Fibroblast of the aortic adventitia (primary cell): ENCODE results near the gene CYP27C1. TPM values are rescaled to one million over a fixed set of nuclear protein-coding genes. Genes with fewer than 3 reads are reported as not detected.
A peak's percentile ranks its signal among the peaks of the same experiment; 100 is the strongest.
"Not testable (repeated sequence)": the region's sequence is repeated elsewhere in the genome, so short reads cannot be mapped to it uniquely, and the experiment has no call there.

Experiments used
- DNase-seq: peaks from one replicate; pipeline ENCODE4 v3.0.0-alpha.2; 2010; ENCODE audit warnings: low read depth
- H3K4me3 ChIP-seq: 2 replicates; pipeline ENCODE4 v1.5.1; 2011; ENCODE audit warnings: low read depth, mild to moderate bottlenecking, control low read depth, low read length, moderate library complexity
- total RNA-seq: library from RNA; depleted of rRNA; stranded (reverse); fragments of >200 nt; gene quantifications from 2 replicates; pipeline ENCODE4 v1.2.3, GENCODE V29; 2012; ENCODE audit warnings: low replicate concordance
- TF ChIP-seq, protein P1 (sequence below): IDR thresholded peaks from 2 replicates; pipeline ENCODE4 v1.5.1; 2011; ENCODE audit warnings: mild to moderate bottlenecking, low read length, control low read depth, inconsistent platforms; ENCODE audit not compliant: insufficient read depth

CYP27C1 gene
- total RNA-seq, 1 donor = 0.72 TPM

DNA sequence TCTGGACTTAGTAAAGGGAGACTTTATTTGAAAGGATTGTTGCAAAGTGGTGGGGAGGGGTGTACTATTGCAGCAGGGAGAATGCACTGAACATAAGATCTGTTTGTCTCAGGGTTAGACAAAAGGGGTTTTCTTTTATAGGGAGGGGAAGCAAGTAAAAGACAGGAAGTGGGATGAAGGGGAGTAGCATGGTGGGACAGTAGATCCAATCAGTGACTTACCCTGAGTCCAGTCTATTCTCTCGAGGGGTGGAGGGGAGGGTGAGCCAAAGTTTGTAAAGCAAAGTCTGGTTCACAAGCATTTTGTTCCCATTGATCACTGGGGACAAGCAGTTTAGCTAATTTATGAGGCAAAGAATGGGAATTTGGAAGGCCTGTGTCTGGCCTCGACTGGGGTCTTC, 35.0 kb upstream of the CYP27C1 start:
- no peak for DNase-seq
- H3K4me3 ChIP-seq = no peak overlapping the region
- TF ChIP-seq, protein P1, sequence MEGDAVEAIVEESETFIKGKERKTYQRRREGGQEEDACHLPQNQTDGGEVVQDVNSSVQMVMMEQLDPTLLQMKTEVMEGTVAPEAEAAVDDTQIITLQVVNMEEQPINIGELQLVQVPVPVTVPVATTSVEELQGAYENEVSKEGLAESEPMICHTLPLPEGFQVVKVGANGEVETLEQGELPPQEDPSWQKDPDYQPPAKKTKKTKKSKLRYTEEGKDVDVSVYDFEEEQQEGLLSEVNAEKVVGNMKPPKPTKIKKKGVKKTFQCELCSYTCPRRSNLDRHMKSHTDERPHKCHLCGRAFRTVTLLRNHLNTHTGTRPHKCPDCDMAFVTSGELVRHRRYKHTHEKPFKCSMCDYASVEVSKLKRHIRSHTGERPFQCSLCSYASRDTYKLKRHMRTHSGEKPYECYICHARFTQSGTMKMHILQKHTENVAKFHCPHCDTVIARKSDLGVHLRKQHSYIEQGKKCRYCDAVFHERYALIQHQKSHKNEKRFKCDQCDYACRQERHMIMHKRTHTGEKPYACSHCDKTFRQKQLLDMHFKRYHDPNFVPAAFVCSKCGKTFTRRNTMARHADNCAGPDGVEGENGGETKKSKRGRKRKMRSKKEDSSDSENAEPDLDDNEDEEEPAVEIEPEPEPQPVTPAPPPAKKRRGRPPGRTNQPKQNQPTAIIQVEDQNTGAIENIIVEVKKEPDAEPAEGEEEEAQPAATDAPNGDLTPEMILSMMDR = no peak

DNA sequence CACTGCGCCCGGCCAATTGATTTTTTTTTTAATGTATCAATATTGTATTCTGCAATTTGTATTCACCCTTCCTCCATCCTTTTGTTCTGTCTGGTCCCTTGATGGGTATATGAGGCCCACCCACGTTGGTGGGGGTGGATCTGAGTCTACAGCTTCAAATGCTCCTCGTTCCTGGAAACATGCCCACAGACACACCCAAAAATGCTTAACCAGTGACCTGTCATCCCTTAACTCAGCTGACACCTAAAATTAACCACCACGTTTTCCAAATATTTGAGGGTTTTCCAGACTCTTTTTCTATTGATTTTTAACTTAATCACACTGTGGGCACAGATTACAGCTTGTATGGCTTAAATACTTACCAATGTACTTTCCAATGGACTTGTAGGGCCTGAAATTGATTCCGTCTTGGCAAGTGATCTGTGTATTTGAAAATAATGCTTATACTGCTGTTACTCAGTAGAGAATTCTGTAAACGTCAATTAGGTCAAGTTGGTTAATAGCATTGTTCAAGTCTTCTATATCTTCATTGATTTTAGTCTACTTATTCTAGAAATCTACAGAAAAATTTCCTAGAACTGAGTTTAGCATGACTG, 34.4 kb upstream of the CYP27C1 start:
- DNase-seq = peak; percentile 43
- H3K4me3 ChIP-seq = no peak overlapping the region
- TF ChIP-seq, protein P1 = no peak

GRCh38 chr2:127241184-127241583, 21.1 kb upstream of the CYP27C1 start:
- not testable (repeated sequence) for H3K4me3 ChIP-seq, DNase-seq

DNA sequence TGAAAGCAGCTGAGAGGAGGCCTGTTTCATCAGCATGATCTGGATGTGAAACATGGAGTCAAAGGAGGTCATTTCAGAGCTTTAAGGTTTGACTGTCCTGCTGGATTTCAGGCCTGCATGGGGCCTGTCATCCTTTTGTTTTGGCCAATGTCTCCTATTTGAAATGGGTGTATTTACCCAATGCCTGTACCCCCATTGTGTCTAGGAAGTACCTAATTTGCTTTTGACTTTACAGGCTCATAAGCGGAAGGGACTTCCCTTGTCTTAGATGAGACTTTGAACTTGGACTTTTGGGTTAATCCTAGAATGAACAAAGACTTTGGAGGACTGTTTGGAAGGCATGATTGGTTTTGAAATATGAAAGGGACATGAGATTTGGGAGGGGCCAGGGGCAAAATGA, 19.3 kb upstream of the CYP27C1 start:
- no peak overlapping the region for H3K4me3 ChIP-seq
- DNase-seq = no peak
- TF ChIP-seq, protein P1 = no peak

DNA sequence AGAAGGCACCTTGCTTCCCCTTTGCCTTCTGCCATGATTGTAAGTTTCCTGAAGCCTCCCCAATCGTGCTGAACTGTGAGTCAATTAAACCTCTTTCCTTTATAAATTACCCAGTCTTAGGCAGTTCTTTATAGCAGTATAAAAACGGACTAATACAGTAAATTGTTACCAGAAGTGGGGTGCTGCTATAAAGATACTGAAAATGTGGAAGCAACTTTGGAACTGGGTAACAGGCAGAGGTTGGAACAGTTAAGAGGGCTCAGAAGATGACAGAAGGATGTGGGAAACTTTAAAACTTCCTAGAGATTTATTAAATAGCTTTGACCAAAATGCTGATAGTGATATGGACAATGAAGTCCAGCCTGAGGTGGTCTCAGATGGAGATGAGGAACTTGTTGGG, 17.7 kb upstream of the CYP27C1 start:
- not testable (repeated sequence) for DNase-seq, H3K4me3 ChIP-seq

DNA sequence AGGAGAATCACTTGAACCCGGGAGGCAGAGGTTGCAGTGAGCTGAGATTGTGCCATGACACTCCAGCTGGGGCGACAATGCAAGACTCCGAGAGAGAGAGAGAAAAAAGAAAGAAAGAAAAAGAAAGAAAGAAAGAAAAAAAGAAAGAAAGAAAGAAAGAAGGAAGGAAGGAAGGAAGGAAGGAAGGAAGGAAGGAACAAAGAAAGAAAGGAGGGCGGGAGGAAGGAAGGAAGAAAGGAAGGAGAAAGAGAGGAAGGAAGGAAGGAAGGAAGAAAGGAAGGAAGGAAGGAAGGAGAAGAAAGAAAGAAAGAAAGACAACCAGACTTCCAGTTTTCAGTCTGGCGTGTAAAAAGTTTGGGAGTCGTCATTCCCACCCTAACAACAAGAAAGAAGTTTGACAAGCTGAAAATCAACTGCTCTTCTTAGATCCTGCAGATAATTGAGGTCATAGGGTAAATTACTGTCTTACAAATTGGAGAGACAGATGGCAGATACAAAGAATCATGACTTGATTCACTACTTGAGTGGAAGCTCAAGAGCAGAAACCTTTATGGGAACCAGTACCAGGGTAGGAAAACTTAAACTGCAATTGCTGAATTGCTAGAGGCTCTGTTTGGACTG, 15.1 kb upstream of the CYP27C1 start:
- TF ChIP-seq, protein P1 = no peak
- no peak overlapping the region for H3K4me3 ChIP-seq
- DNase-seq = no peak

GRCh38 chr2:127233710-127234109, 13.6 kb upstream of the CYP27C1 start:
- no peak for DNase-seq
- TF ChIP-seq, protein P1 = no peak
- no peak overlapping the region for H3K4me3 ChIP-seq
